NB4 (cell line): ENCODE results near the gene CLDN6.

Source experiments
- MYC ChIP-seq: IDR thresholded peaks from 2 replicates; pipeline ENCODE4 v1.6.1; 2011; ENCODE audit warnings: low read depth, low read length
- POLR2A ChIP-seq: IDR thresholded peaks from 2 replicates; pipeline ENCODE4 v1.6.1; 2011; ENCODE audit warnings: mild to moderate bottlenecking; ENCODE audit not compliant: insufficient read length; ENCODE audit errors: extremely low read depth
- TF ChIP-seq, protein P1 (sequence below): IDR thresholded peaks from one replicate; pipeline ENCODE4 v1.5.1; 2012; ENCODE audit warnings: low read depth, low read length
- TF ChIP-seq, protein P2 (sequence below): IDR thresholded peaks from 2 replicates; pipeline ENCODE4 v1.6.1; 2011; ENCODE audit warnings: low read depth, low read length

DNA sequence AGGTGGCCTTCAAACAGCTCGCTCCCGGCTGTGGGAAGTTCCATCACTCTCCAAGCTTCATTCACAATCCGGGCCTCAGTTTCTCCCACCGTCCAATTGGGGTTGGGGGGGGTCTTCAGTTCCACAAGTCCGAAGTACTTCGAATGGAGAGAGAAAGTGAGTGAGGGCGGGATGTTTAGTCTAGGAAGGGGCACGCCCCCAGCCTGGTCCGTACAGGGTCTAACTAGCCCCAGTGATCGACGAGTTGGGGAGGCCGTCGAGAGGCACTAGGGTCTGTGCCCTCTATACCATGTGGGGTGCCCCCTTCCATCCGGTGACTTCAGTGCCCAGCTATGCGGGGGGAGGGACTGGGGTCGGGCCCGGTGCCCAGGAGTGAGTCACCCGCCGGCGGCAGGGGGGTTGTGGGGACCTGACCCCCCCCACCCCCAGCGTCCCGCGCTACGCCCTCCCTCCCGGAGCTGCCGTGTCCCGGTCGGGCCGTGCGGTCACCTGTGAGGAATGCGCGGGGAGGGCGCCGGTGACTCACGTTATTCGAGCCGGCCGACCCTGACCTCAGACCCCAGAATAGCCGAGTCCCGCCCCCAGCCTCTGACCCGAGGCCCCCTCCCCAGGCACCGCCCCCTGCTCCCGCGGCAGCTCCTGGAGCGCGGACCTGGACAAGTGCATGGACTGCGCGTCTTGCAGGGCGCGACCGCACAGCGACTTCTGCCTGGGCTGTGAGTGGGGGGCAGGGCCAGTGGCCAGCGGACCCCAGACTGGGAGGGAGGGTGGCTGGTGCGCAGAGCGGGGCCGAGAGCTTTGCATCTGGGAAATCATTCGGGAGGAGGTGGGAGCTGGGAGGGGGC is 2.8 kb upstream of the CLDN6 start:
- TF ChIP-seq, protein P1, sequence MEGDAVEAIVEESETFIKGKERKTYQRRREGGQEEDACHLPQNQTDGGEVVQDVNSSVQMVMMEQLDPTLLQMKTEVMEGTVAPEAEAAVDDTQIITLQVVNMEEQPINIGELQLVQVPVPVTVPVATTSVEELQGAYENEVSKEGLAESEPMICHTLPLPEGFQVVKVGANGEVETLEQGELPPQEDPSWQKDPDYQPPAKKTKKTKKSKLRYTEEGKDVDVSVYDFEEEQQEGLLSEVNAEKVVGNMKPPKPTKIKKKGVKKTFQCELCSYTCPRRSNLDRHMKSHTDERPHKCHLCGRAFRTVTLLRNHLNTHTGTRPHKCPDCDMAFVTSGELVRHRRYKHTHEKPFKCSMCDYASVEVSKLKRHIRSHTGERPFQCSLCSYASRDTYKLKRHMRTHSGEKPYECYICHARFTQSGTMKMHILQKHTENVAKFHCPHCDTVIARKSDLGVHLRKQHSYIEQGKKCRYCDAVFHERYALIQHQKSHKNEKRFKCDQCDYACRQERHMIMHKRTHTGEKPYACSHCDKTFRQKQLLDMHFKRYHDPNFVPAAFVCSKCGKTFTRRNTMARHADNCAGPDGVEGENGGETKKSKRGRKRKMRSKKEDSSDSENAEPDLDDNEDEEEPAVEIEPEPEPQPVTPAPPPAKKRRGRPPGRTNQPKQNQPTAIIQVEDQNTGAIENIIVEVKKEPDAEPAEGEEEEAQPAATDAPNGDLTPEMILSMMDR = no peak
- TF ChIP-seq POLR2A (no peak), MYC (no peak)
- TF ChIP-seq, protein P2, sequence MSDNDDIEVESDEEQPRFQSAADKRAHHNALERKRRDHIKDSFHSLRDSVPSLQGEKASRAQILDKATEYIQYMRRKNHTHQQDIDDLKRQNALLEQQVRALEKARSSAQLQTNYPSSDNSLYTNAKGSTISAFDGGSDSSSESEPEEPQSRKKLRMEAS = 0 out of 2 replicates have a peak, but pooled peaks have one; percentile 43
